Measurements from ENCODE around the gene RNF220.

RNF220 gene

GRCh38 chr1:44421446-44421884, 16.4 kb downstream of the RNF220 start:
- DNase-seq (ENCODE audit: low read depth), result no peak
- TF ChIP-seq CTCF (conservative IDR thresholded peaks at IDR 0.05; ENCODE audit: low read depth, low read length), result no peak
- no peak overlapping the region for H3K4me3 ChIP-seq (ENCODE audit: low read depth, low read length)

GRCh38 chr1:44422161-44422560, 17.1 kb downstream of the RNF220 start:
- no peak for DNase-seq (ENCODE audit: low read depth)
- H3K4me3 ChIP-seq (ENCODE audit: low read depth, low read length), result no peak overlapping the region
- TF ChIP-seq CTCF (conservative IDR thresholded peaks at IDR 0.05; ENCODE audit: low read depth, low read length), result no peak

GRCh38 chr1:44423591-44424537, 18.8 kb downstream of the RNF220 start:
- peak; percentile 59 for DNase-seq (ENCODE audit: low read depth)
- no peak overlapping the region for H3K4me3 ChIP-seq (ENCODE audit: low read depth, low read length)
- no peak for TF ChIP-seq CTCF (conservative IDR thresholded peaks at IDR 0.05; ENCODE audit: low read depth, low read length)

- no peak overlapping the region for H3K4me3 ChIP-seq (ENCODE audit: low read depth, low read length)
- no peak for DNase-seq (ENCODE audit: low read depth)
- TF ChIP-seq CTCF (conservative IDR thresholded peaks at IDR 0.05; ENCODE audit: low read depth, low read length), result no peak
Measured at GRCh38 chr1:44424747-44425146, 19.7 kb downstream of the RNF220 start.

GRCh38 chr1:44425341-44426082, 20.5 kb downstream of the RNF220 start:
- no peak for DNase-seq (ENCODE audit: low read depth)
- no peak overlapping the region for H3K4me3 ChIP-seq (ENCODE audit: low read depth, low read length)
- TF ChIP-seq CTCF (conservative IDR thresholded peaks at IDR 0.05; ENCODE audit: low read depth, low read length), result peak; percentile 6

GRCh38 chr1:44431861-44432260, 26.8 kb downstream of the RNF220 start:
- no peak for TF ChIP-seq CTCF (conservative IDR thresholded peaks at IDR 0.05; ENCODE audit: low read depth, low read length)
- no peak for DNase-seq (ENCODE audit: low read depth)
- no peak overlapping the region for H3K4me3 ChIP-seq (ENCODE audit: low read depth, low read length)

All from choroid plexus epithelial cell (primary cell).